RKO (cell line): ENCODE data around the gene ST6GALNAC1.
"Not testable (repeated sequence)": the region's sequence is repeated elsewhere in the genome, so short reads cannot be mapped to it uniquely, and the experiment has no call there.

Experiments used
- DNase-seq: peaks from one replicate; pipeline ENCODE4 v3.0.0-alpha.2; 2016; ENCODE audit warnings: low spot score

ST6GALNAC1 gene

DNA sequence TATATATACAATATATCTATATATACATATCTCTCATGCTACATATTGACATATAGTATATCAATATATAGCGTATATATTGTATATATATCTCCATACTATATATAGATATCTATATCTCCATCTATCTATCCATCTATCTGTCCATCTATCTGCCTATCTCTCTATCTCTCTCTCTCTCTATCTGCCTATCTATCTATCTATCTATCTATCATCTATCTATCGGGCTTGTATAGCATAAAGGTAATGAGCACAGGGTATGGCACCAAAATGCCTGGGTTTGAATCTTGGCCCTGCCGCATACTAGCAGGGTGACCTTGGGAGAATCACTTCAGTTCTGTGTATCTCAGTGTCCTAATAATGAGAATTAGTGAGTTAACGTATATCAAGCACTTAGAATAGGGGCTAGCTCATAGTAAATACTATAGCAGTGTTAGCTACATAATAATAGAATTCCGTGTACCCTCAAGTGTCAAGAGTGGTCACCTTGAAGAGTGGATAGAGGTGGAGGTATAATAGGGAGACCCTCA is 1.5 kb downstream of the ST6GALNAC1 start:
- no peak for DNase-seq

DNA sequence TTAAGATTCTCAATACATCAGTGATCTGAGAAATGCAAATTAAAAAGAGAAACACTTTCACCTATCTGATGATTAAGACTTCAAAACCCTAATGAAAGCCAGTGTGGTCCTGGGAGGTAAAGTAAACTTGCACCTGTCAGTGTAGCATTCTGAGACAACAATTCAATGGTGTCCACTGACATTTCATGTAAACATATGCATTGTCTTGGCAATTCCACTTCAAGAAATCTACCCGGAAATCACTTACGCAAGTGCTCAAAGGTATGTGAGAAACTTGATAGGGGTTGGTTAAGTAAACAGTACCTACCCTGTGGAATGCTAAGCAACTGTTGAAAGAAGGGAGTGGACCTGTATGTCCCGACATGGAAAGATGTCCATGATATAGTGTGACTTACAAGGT is 2.1 kb downstream of the ST6GALNAC1 start:
- DNase-seq = no peak

GRCh38 chr17:76640550-76641380 is 2.8 kb downstream of the ST6GALNAC1 start:
- DNase-seq = no peak

DNA sequence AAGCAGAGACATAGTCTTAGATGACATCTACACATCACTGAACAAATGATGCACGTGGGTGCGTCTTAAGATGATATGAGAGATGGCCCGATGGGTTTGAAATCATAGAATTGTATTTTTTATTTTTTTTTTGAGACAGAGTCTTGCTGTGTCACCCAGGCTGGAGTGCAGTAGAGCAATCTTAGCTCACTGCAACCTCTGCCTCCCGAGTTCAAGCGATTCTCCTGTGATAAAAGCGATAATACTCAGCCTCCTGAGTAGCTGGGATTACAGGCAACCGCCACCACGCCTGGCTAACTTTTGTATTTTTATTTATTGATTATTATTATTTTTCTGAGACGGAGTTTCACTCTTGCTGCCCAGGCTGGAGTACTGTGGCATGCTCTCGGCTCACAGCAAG is 5.3 kb downstream of the ST6GALNAC1 start:
- no peak for DNase-seq

DNA sequence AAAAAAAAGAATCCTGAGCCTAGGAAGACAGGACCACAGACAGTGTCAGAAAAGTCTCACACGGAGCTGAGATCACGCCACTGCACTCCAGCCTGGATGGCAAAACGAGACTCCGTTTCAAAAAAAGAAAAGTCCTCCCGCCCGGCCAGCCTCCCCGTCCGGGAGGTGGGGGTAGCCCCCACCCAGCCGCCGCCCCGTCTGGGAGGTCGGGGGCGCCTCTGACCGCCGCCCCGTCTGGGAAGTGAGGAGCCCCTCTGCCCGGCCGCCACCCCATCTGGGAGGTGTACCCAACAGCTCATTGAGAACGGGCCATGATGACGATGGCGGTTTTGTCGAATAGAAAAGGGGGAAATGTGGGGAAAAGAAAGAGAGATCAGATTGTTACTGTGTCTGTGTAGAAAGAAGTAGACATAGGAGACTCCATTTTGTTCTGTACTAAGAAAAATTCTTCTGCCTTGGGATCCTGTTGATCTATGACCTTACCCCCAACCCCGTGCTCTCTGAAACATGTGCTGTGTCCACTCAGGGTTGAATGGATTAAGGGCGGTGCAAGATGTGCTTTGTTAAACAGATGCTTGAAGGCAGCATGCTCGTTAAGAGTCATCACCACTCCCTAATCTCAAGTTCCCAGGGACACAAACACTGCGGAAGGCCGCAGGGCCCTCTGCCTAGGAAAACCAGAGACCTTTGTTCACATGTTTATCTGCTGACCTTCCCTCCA is 6.9 kb downstream of the ST6GALNAC1 start:
- not testable (repeated sequence) for DNase-seq

DNA sequence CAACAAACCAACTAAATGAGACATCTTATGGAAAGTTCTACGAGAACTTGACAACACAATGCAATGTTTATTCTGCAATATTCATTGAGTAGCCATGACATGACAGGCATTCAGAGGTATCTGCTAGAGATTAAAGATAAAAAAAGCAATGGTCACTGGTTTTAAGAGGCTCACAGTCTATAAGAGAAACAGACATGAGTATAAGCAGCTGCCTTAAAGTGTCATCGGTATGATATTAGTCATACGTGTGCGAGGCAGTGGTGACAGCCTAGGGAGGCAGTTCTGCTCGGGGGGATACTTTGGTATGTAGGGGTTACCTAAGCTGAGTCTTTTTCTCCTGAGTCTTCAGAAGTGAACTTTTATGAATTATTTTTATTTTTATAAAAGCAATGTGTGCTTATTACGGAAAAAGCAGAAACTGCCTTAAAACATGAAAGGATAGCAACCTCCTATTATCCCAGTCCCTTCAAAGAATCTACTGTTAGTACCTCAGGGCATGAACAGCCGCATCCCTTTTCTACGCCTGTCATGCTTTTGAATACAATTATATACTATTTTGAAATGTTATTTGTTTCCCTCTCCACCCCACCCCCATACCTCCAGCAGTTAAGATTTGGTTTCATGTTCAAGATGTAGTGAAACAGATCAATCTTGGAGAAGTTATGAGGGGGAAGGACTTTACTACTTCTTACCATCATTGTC is 7.7 kb downstream of the ST6GALNAC1 start:
- peak; percentile 12 for DNase-seq

DNA sequence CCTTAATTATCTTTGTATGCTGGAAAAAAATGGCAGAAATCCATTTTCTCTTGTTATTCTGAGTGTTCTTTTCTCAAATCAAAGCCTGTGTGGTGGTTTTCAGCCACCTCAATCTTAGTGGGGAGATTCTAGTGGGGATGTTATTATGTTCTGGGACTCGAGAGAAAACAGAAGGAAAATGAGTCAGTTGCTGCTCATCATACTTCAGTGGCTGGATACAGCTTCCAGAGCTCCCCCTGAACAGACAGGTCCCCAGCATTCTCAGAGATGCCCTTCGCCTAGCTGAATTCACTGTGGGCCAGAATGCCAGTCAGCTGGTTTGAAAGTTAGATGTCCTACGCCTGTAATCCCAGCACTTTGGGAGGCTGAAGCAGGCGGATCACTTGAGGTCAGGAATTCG is 8.5 kb downstream of the ST6GALNAC1 start:
- DNase-seq = no peak

DNA sequence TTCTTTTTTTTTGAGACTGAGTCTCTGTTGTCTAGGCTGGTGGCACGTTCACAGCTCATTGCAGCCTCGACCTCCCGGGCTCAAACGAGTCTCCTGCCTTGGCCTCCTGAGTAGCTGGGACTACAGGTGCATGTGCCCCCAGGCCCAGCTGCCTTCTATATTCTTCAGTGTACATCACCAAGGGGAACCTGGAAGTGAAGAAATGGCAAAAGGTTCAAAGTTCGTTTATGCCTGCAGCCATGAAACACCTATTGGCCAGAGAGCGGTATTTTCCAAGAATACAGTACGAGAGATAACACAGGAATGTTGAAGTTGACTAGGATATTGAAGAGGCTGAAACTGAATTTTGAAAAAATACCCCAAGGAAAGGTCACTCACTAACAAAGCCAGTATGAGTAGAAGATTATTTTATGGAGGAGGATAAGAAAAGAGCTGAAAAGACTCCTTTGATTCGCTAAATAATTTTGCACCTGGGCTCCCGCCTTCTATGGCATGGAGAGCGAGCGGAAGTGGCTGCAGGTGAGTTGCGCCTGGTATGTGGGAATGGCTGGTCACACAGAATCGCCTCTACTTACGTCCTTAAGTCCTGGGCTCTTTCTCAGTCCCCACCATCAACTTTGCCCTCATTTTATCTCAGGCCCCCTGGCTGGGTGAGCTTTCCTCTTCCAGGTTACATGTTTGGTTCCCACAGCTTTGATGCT is 9.8 kb downstream of the ST6GALNAC1 start:
- DNase-seq = no peak

DNA sequence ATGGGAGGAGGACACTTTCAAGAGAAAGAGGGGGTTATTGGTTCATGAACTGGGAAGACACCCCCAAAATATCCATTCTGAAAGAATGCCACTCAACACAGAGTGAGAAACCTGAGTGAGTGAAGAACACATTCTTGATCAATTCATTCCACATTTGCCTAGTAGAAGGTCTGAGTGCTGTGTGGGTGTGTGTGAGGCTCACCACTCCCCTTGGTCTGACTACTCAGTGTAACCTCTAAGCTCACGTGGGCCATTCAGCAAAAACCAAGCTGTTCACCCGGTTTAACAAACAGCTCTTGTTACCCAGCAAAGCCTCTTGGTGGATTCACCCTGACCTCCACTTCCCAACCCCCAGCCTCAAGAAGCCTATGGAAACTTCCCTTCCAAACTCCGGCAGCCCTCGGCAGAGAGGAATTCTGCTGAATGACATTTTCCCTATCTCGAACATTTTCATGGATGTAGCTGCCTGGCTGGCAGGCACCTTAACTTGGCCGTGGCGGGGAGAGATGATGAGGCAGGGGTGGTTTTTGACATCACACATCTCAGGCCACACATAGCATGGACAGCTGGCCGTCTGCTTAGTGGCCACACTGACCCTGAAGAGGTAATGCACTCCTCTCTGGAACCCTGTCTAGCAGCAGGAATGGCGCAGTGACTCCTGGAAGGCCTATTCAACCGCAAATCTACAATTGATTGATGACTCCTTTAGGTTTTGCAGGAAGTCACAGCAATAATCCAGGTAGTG is 11.6 kb downstream of the ST6GALNAC1 start:
- no peak for DNase-seq

DNA sequence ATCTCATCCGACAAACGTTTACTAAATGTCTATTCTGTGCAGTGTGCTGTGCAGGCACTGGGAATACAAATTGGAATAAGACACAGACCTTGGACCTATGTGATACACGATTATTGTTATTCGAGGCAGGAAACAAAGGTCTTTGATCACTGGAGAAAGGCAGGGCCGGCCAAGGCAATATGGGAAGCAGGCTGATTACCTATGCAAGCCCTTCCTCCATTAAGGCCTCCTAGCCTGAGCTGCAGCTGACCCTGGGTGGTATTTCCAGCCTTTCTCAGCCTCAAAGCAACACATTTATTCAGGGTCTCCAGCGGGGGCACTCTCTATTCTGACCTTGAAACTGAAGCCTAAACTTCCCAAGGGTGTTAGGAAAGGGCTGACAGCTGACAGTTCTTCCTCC is 13.4 kb downstream of the ST6GALNAC1 start:
- no peak for DNase-seq

- DNase-seq = no peak
Measured at GRCh38 chr17:76627510-76627909, 16.0 kb downstream of the ST6GALNAC1 start.

DNA sequence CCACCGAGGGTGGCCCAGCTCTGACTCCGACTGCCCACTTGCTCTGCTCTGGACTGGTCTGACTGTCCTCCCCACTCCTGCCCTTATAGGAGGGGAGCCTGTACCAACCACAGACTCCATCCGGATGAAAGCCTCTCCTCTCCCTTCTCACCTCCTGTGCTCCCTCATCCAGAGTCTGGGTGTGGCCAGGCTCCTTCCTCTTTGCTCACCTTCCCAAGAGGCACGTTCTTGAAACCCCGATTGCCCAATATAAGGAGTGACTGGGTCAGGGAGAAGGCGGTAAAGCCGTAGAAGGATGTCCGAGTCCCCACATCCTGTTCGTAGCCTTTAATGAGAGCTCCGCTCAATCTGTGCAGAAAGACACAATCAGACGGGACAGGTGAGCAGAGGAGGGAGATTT is 17.1 kb downstream of the ST6GALNAC1 start:
- no peak for DNase-seq

- no peak for DNase-seq
Measured at GRCh38 chr17:76625496-76625895, 18.1 kb downstream of the ST6GALNAC1 start.

- peak; percentile 67 for DNase-seq
Measured at GRCh38 chr17:76623271-76624146, 20.0 kb downstream of the ST6GALNAC1 start.

DNA sequence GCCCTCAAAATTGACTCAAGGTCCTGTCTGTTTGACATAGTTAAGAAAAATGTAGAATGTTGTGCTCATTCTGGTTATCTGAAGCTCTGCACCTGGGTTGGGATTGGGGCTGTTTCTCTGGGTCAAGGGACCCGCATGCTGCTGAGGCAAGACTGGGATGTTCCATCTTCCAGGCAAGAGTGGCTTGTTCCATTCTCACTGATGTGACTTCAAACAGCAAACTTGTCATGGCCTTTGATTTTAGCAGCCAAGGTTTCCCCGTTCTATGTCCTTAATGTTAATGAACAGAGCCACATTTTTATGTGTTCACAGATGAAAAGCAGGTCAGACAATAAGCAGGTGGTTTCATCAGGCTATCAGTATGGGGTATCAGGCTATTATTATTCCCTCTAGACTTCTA is 25.7 kb downstream of the ST6GALNAC1 start:
- no peak for DNase-seq

GRCh38 chr17:76614912-76615617 is 28.5 kb downstream of the ST6GALNAC1 start:
- no peak for DNase-seq

DNA sequence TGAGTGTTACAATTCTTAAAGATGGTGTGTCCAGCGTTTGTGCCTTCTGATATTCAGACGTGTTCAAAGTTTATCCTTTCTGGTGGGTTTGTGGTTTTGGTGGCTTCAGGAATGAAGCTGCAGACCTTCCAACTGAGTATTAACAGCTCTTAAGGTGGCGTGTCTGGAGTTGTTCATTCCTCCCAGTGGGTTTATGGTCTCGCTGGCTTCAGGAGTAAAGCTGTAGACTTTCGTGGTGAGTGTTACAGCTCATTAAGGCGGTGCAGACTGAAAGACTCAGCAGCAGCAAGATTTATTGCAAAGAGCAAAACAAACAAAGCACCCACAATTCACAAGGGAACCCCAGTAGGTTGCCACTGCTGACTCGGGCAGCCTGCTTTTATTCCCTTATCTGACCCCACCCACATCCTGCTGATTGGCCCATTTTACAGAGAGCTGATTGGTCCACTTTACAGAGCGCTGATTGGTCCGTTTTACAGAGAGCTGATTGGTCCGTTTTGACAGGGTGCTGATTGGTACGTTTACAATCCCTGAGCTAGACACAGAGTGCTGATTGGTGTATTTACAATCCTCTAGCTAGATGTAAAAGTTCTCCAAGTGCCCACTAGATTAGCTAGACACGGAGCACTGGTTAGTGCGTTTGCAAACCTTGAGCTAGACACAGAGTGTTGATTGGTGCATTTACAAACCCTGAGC is 29.3 kb downstream of the ST6GALNAC1 start:
- DNase-seq = not testable (repeated sequence)

GRCh38 chr17:76612977-76613851 is 30.3 kb downstream of the ST6GALNAC1 start:
- no peak for DNase-seq
